Stimulated activated CD4-positive, alpha-beta T cell treated with anti-CD3 and anti-CD28 coated beads, TNF-alpha, amount 100 ng/mL, for 1 hour (primary cell): ENCODE results near the gene CTNNA3.

ENCODE experiments used
- DNase-seq, 3 donors: peaks; one replicate each; pipeline ENCODE4 v3.0.0-alpha.2; 2020; ENCODE audit warnings: low read depth in 3 of 3, low spot score in 1 of 3

Gene CTNNA3

DNA sequence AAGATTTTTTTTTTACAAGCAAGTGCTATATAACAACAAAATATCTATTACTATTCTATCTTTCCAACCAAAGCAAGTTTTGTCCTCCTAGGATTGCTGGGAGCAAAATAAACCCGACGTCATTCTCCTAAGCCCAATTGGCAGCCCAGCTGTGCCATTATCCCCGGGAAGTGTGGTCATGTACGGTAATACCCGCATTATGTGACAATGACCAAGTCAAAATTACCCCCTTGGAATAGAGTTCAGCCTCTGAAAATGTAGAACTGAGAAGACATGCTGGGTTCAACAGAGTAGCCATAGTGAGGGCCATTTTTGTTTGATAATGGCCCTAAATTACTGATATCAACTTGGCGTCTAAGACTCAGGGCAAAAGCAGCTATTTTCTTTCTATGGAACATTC is 554.7 kb downstream of the CTNNA3 start:
- no peak for DNase-seq

DNA sequence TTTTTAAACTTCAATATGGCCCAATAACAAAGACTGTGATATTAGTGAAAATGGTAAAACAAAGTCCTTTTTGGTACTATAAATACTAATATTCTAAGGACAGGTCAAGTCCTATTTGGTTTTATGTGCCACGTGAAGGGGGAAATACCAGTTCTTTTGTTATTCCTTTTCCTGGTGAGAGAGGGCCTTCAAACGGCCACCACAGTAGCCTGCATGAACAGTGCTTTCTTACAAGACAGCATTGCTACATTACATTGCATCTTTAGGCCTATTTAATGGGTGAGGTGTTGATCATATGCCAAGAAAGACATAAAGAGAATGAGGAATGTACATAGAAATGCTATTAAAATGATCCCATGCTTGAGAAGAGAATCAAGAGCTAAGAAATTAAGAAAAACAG is 555.4 kb downstream of the CTNNA3 start:
- DNase-seq = no peak

DNA sequence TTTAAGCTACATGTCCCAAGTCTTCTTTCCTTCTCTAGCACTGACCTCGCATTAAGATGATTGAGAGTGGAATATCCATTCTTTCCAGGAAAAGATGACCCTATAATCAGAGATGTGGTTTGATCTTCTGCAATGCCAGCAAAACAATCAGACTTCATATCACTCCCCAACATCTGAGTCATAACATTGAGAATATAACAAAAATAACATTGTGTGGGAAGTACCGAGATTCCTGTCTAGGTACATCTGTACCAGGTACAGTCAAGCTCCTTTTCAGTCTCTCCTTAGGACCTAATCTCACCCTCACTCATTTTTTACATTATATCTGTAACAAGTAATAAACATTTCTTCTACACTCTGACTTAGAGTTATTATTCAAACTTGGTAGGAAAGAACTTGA is 568.6 kb downstream of the CTNNA3 start:
- DNase-seq = no peak

DNA sequence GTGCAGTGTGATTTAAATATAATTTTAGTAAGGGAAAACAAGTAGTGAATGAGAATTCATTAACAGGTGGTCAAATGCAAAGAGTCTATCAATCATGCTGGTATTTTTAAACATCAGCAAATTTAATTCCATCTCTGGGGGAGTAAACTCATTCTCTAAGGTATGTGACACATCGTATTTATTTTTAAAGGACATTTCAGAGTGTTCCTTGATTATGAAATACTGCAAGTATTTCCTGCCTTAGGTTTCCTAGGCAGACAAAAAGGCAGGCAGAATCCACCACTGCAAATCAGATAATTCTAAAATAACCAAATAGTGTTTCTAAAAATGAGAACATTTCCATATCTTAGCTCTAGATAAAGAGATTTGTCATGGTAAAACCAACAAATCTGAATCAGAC is 576.3 kb downstream of the CTNNA3 start:
- DNase-seq = no peak

DNA sequence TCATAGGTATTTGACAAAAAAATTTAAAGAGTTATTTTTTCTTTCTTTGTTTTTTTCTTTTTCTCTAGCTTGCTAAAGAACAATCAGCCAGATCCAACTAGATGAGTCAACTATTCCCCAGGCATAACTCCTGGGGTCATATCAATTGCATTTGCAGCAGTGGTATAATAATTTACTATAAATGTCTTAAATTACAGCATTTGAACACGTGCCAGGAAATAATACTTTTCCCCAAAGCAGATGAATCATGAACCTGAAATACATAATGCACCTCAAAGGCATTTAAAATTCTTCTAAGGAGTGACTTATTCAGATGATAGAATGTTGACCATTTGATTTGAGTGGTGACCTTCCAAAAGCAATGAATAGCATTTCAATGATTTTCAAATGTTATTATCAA is 580.0 kb downstream of the CTNNA3 start:
- DNase-seq = no peak

DNA sequence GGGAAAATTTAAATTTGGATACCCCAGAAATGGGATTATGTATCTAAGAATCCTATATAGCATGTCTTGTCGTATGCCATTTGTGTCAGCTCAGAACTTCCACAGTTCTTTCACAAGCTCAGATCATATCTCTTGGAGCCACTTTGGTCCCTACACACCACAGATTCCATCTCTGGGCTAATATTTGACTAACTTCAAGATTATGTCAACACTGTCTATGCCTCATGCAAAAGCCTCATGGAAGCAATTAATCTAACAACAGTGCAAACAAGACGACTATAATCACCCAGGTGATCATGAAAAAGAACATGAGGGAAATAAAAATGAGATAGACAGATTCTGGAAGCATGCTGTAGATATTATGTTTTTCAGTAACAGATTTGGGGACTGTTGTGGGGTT is 581.0 kb downstream of the CTNNA3 start:
- DNase-seq = no peak

DNA sequence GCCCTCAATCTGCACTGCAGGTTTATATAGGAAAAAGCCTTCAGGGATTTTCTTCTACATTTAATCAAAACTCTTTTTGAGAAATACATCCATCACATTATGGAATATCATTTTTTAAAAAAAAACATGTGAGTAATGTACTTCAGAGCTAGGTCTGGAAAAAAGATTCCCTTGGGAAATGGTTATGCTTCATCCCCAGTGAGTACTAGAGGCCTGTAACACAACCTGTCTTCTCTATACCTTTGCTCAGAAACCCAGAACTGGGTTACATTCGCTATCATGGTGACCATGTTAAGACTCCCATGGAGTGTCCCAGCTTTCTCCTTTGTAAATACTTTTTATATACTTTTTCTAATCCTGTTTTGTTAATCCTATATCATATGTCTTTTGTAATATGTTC is 583.2 kb downstream of the CTNNA3 start:
- no peak for DNase-seq

DNA sequence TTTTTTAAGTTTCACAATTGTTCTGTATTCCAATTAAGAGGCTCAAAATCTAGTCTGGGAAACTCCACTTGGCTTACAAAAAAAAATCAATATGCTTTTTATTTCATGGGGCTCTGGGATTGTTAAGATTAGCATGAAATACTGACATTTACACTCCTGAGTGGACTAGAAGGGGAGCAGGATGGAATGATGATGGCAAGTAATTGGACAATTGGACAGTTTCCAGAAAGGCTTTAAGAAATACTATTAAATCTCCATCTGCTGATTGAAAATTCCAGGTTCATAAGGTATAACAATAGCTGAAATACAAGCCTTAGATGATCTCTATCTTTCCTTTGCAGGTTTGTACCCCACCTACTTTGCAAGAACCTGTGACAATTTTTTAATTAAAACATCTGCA is 585.7 kb downstream of the CTNNA3 start:
- DNase-seq = no peak

DNA sequence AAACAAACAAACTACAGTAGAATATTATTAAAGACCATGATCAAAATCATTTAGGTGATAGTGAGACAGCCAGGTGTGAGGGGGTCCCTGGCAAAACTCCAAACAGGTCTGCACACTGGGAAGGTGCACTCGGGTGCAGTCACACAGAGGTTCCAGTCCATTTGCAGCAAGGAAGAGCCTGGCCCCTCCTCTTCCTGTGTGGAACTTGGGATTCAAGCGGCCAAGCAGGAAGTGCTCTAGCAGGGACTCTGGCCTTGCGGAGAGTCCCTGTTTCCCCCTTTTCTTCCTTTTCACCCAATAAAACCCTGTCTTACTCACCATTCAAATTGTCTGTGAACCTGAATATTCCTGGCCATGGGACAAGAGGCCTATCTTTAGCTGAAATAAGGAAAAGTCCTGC is 588.3 kb downstream of the CTNNA3 start:
- no peak for DNase-seq

DNA sequence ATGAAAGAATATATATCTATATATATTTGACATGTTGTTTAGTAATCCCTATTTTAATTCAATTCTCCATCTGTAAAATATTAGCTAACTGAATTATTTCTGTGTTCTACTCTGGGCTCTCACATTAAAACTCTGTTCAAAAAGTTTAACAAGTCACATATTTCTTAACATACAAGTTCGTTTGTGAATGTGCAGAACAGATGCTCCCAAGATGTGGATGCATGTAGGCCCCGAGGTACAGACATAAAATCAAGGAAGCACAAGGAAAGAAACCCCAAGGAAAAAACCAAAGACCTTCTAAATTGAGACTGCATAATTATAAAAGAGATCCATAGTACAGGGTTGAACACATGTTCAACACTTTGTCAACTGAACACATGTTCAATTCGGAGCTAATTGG is 595.0 kb downstream of the CTNNA3 start:
- no peak for DNase-seq

DNA sequence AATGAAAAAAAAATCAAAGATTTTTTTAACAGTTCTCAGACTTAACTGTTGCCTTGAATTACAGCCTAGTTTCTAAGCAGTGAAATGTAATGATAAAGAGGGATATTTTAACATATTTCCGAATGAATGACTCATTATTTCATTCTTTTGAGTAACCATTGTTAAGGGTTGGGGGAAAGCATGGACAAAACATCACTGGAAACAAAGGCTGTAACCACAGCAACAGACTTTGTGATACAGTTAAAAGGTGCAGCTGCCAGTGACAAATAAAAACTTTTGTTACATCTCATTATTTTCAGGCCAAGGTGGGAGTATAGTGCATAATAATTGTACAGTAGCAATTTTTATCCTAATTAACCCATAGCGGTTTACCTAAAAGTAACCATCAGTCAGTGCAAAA is 597.5 kb downstream of the CTNNA3 start:
- no peak for DNase-seq

DNA sequence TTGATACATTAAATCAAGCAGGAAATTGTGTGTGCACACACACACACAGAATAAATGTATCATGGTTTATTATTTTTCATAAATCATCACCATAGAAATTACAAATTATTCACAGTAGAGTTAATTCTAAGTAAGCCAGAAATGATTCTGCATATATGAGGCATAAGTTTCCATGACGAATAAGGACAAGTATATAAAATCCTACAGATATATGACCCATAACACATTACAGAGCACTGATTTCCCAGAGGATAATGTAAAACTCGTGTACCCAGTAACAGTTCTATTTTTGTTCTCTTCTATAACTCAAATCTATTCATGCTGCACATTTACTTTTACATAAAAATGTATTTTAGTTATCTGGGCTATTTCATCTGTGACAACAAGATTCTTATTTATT is 600.5 kb downstream of the CTNNA3 start:
- no peak for DNase-seq

DNA sequence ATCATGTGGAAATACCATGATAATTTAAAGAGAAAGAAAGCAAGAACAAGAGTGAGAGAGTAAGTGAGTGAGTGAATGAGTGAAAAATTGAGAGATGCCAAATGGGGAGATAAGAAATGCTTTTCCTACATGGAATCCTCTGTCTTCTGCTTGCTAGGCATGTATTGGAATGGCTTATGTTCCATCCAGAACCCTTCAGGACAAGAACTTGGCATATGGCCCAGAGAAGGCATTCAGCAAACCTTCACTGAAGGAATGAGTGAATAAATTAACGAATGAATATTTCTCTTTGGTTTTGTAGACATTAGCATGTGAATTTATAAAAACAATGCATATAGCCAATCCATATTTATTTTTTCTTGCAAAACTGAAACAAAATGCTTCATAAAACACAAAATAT is 608.0 kb downstream of the CTNNA3 start:
- DNase-seq = no peak

DNA sequence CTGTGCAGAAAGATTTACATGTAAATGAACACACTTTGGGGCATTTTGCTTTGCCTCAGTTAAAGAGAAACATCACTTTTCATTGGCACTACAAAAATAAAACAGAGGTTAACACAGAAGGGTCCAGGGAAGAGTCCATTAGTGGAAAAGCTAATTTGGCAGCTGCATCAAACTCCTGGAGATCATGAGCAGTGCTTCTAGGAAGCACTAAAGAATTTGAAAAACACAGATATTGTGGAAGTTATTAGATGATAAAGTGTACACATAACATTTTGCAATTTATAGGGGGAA is 608.9 kb downstream of the CTNNA3 start:
- DNase-seq = no peak

DNA sequence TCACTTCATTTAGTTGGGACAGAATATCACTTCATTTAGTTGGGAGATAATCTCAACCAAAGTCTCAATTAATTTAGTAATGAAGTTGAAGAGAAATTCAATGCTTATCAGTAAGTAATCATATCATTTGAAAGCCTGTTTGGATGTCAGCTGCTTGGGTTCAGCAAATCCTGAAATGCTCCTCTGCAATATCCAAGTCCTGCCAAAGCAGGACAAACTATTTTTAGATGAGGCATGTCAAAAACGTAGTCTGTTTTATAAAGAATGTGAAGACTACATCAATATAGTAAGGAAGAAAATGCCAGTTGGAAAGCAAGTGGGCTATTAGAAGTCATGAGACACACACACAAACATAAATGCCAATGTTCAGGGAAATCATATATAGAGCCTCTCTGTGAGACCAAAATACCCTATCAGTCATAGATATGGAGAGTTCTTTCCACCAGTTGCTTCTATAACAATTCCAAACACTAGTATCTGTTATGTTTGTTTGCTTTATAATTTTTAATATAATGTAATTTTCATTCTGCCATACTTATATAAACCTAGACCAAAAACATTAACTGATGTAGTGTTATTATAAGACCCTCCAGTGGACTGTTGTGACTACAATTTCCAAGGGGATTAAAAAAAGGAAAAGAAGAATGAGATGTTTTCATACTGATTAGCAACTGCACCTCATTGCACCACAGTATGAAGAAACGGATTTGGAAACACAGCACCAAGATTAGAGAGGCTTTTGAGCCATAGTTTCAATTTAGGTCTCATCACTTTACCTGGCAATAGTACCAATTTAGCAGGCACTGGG is 609.5 kb downstream of the CTNNA3 start:
- DNase-seq = no peak

DNA sequence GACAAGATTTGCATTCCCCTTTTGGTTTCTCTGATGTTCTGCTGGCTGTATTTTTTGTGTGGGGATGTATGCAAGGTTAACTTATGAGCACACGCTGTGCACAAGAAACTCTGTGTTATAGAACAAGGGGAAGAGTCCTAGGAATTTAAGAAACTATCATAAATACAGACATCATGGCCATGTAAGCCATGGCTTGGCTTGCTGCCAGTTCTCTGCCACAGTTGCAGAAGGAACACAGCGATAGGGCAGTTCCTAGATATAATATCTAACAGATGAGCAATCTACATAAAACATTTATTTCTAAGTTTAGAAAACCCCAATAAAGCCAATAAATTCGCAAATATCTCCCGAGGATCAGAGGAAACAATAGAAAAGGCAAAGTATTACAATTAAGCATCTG is 616.9 kb downstream of the CTNNA3 start:
- DNase-seq = no peak

DNA sequence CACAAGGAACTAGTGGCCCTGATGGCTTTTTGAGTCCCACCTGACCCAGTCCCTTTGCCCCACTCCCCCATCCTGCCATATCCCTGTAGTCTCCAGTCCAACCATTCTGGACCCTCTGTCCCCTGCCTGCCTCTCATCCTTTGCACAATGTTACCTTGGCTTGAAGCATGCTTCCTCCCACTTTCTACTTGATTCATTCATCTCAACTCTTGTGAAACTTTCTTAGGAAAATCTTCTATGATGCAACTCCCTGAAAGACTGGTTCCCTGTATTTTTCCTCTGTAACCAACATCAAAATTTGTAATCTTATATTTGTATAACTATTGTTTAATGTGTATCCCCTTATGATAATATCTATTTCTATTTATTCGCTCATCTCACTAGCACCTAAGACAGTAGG is 618.6 kb downstream of the CTNNA3 start:
- no peak for DNase-seq

DNA sequence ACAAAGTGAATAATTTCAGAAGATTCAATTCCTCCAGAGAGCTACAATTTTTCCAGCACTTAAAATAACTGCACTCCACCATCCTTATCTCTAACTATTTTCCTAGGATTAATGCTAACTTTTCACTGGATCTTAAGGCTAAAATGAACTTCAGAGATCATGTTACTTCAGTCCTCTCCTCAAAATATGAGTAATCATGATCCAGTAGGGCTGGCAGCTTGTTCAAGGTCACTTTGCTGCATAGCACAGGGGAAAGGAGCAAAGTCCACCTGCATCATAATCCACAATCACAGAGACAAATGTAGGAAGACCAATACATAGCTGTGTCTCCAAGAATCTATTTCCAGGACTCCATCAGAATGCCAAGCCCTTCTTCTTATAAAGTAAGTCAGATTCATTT is 619.9 kb downstream of the CTNNA3 start:
- DNase-seq = no peak

DNA sequence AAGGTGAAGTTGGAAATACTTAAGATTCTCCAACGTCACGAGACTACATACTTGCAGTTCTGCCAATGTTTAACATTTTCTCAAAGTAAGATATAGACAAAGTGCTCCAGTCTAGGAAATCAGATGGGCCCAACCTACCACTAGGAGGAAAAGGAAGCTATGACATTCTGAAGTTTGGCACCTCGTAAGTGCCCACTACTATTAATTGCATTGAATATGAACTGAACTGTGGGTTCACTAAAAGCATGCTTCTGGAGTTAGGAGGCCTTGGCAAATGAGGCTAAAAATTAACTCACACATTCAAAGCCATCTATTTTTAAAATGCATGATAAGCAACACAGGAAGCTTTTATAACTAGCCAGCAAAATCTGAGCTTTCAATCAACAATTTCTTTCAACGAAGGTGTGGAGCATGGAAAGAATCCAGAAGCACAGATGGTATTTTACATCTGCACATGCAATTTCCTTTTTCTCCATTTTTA is 620.5 kb downstream of the CTNNA3 start:
- DNase-seq = no peak

DNA sequence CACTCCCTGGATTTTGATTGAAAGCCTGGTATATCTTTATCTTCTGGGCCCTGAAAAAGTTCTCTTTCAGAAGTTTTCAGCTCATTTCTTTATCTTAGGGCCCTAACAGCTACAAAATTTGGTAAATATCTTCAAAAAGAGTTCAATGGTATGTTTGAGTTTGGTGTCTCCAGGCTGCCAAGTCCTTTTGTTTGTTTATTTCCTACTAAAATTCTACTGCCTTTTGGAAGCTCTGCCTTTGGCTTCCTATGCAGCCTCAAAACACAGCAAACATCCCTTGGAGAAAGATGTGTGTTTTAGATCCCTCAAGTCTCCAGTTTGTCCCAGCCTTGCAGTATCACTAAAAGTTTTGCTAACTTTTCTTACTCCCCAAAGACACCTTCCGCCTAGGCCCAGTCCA is 623.3 kb downstream of the CTNNA3 start:
- DNase-seq = no peak

DNA sequence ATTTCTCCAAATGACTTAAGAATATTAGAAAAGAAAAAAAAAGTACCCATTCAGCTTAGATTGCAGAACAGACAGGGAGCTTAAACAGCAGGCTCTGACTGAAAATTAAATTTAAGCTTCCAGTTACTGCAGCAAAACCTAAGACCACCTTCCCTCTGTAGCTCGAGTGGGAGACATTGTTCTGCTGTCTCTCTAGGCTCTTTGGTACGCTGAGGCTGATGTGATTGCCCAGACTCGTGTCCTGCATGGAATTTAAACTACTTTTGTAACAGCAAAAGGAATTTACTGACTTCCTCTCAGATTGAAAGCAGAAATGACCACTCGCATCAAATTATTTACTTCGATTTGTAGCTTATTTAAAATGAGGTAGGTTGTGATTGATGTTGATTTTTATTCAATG is 645.6 kb downstream of the CTNNA3 start:
- DNase-seq = no peak

DNA sequence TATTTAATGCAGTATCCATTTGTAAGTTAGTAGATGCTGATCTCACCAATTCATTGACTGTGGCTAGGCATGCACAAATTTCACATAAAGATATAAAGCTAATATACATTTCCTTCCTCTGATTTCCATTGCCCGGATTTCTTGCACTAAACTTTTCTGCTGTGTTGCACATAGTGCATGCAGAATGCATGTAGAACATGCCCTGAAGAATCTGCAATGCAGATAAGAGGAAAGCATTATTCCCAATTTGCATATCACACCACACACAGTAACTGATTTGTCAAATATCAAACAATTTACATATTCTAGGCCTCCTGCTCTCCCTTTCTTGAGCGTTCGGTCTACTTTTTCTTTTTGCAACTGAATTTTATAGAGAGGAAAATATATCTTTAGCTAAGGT is 646.0 kb downstream of the CTNNA3 start:
- no peak for DNase-seq

DNA sequence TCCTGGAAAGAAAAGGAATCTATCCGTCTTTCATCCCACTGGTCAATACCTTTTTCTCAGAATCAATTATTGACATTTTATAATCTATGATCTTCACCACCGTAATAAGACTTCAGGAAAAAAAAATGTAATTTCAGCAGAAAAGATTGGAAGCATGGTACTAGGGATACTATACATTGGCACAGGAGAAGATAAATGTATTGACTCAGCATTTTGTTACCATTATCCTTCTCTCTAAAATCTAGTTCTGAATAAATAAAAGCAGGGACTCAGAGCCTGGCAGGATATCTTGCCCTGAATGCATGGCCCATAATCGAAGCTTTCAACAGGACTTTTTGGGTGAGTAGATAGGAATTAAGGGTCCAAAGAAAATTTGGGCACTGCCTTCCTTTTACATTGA is 649.5 kb downstream of the CTNNA3 start:
- DNase-seq = no peak

DNA sequence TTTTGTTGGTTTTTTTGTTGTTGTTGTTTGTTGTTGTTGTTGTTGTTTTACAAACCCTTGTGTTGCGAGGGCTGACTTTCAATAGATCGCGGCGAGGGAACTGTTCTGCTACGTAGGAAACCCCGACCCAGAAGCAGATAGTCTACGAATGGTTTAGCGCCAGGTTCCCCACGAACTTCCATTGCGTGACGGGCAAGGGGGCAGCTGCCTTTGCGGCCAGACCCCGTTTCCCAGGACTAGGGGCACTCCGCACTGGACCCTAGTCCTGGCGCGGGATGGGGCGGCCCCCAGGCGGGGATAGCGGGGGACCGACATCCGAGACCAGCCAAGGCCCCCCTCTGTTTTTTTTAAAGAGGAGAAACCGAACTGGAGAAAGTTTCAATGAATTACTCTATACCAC is 650.6 kb downstream of the CTNNA3 start:
- DNase-seq = no peak
